Memory B cell (primary cell): Measurements from ENCODE around the gene FBXW2.

Source experiments
- ATAC-seq: fragments of 150-1000 bp; cut with Tn5 transposase; 2 replicates; pipeline ENCODE4 v1.10.0; 2021; ENCODE audit warnings: low read depth, mild to moderate bottlenecking, moderate library complexity
- DNase-seq, 2 donors: peaks; one replicate each; pipeline ENCODE4 v3.0.0; 2022; ENCODE audit warnings: low spot score in 2 of 2
- H3K27ac Mint-ChIP-seq: one replicate; pipeline ENCODE4 v1.8.0; 2022; ENCODE audit warnings: mild to moderate bottlenecking, moderate library complexity, mixed read lengths
- H3K27me3 Mint-ChIP-seq: one replicate; pipeline ENCODE4 v1.8.0; 2022; ENCODE audit warnings: mixed read lengths
- H3K36me3 Mint-ChIP-seq: one replicate; pipeline ENCODE4 v1.8.0; 2022; ENCODE audit warnings: mild to moderate bottlenecking, mixed read lengths
- H3K4me1 Mint-ChIP-seq: one replicate; pipeline ENCODE4 v1.8.0; 2022; ENCODE audit warnings: mixed read lengths
- H3K4me3 Mint-ChIP-seq: one replicate; pipeline ENCODE4 v1.8.0; 2022; ENCODE audit warnings: mild to moderate bottlenecking, moderate library complexity, mixed read lengths
- H3K9me3 Mint-ChIP-seq: one replicate; pipeline ENCODE4 v1.8.0; 2022; ENCODE audit warnings: mixed read lengths

Gene FBXW2

GRCh38 chr9:120726484-120726883 is 66.7 kb downstream of the FBXW2 start:
- no peaks in the 10 kb centered on the region for H3K4me1 Mint-ChIP-seq
- H3K9me3 Mint-ChIP-seq = no peaks in the 10 kb centered on the region
- no peak overlapping the region for H3K4me3 Mint-ChIP-seq
- no peaks in the 10 kb centered on the region for H3K36me3 Mint-ChIP-seq
- DNase-seq (no peak), ATAC-seq (no peak)
- H3K27ac Mint-ChIP-seq = no peak overlapping the region
- H3K27me3 Mint-ChIP-seq = no peaks in the 10 kb centered on the region

- Mint-ChIP-seq H3K27ac (no peak overlapping the region), H3K9me3 (no peaks in the 10 kb centered on the region), H3K4me1 (no peaks in the 10 kb centered on the region), H3K4me3 (no peak overlapping the region), H3K36me3 (no peaks in the 10 kb centered on the region), H3K27me3 (no peaks in the 10 kb centered on the region)
- DNase-seq = no peak
- no peak for ATAC-seq
These were observed 67.3 kb downstream of the FBXW2 start for GRCh38 chr9:120725907-120726306.

- H3K9me3 Mint-ChIP-seq = no peaks in the 10 kb centered on the region
- no peaks in the 10 kb centered on the region for H3K36me3 Mint-ChIP-seq
- ATAC-seq (no peak), DNase-seq (no peak)
- H3K4me3 Mint-ChIP-seq = no peak overlapping the region
- no peaks in the 10 kb centered on the region for H3K4me1 Mint-ChIP-seq
- H3K27me3 Mint-ChIP-seq = no peaks in the 10 kb centered on the region
- no peak overlapping the region for H3K27ac Mint-ChIP-seq
These were observed 68.3 kb downstream of the FBXW2 start for GRCh38 chr9:120724757-120725400.

GRCh38 chr9:120723565-120723964 is 69.7 kb downstream of the FBXW2 start:
- H3K4me1 Mint-ChIP-seq = no peaks in the 10 kb centered on the region
- no peaks in the 10 kb centered on the region for H3K9me3 Mint-ChIP-seq
- no peak overlapping the region for H3K4me3 Mint-ChIP-seq
- ATAC-seq (no peak), DNase-seq (no peak)
- H3K27me3 Mint-ChIP-seq = no peaks in the 10 kb centered on the region
- no peaks in the 10 kb centered on the region for H3K36me3 Mint-ChIP-seq
- no peak overlapping the region for H3K27ac Mint-ChIP-seq

- Mint-ChIP-seq H3K9me3 (no peaks in the 10 kb centered on the region), H3K27me3 (no peaks in the 10 kb centered on the region), H3K27ac (no peak overlapping the region), H3K36me3 (no peaks in the 10 kb centered on the region), H3K4me3 (no peak overlapping the region), H3K4me1 (no peaks in the 10 kb centered on the region)
- ATAC-seq = no peak
- no peak for DNase-seq
These were observed 72.8 kb downstream of the FBXW2 start for GRCh38 chr9:120720404-120720803.

GRCh38 chr9:120718316-120718715 is 74.9 kb downstream of the FBXW2 start:
- no peaks in the 10 kb centered on the region for H3K27me3 Mint-ChIP-seq
- DNase-seq (no peak), ATAC-seq (no peak)
- peaks cover 2% of the 10 kb centered on the region for H3K4me1 Mint-ChIP-seq
- no peak overlapping the region for H3K27ac Mint-ChIP-seq
- no peak overlapping the region for H3K4me3 Mint-ChIP-seq
- no peaks in the 10 kb centered on the region for H3K36me3 Mint-ChIP-seq
- no peaks in the 10 kb centered on the region for H3K9me3 Mint-ChIP-seq

- Mint-ChIP-seq H3K36me3 (no peaks in the 10 kb centered on the region), H3K9me3 (no peaks in the 10 kb centered on the region), H3K4me1 (peaks cover 13% of the 10 kb centered on the region), H3K27me3 (no peaks in the 10 kb centered on the region), H3K27ac (no peak overlapping the region), H3K4me3 (no peak overlapping the region)
- DNase-seq (no peak), ATAC-seq (no peak)
These were observed 76.0 kb downstream of the FBXW2 start for GRCh38 chr9:120717176-120717575.

GRCh38 chr9:120716483-120716882 is 76.7 kb downstream of the FBXW2 start:
- Mint-ChIP-seq H3K9me3 (no peaks in the 10 kb centered on the region), H3K27ac (no peak overlapping the region), H3K27me3 (no peaks in the 10 kb centered on the region), H3K4me3 (no peak overlapping the region), H3K4me1 (peaks cover 19% of the 10 kb centered on the region), H3K36me3 (no peaks in the 10 kb centered on the region)
- ATAC-seq (no peak), DNase-seq (no peak)

GRCh38 chr9:120715389-120715924 is 77.8 kb downstream of the FBXW2 start:
- no peak overlapping the region for H3K27ac Mint-ChIP-seq
- no peaks in the 10 kb centered on the region for H3K36me3 Mint-ChIP-seq
- peak overlapping the region; percentile 86 for H3K4me3 Mint-ChIP-seq
- ATAC-seq (no peak), DNase-seq (no peak)
- H3K27me3 Mint-ChIP-seq = no peaks in the 10 kb centered on the region
- H3K9me3 Mint-ChIP-seq = no peaks in the 10 kb centered on the region
- H3K4me1 Mint-ChIP-seq = peaks cover 22% of the 10 kb centered on the region

- H3K36me3 Mint-ChIP-seq = no peaks in the 10 kb centered on the region
- H3K4me1 Mint-ChIP-seq = peaks cover 23% of the 10 kb centered on the region
- no peaks in the 10 kb centered on the region for H3K27me3 Mint-ChIP-seq
- H3K9me3 Mint-ChIP-seq = no peaks in the 10 kb centered on the region
- ATAC-seq (no peak), DNase-seq (no peak)
- peak overlapping the region; percentile 86 for H3K4me3 Mint-ChIP-seq
- peak overlapping the region; percentile 60 for H3K27ac Mint-ChIP-seq
These were observed 78.3 kb downstream of the FBXW2 start for GRCh38 chr9:120714846-120715388.

- Mint-ChIP-seq H3K27ac (peak within 1 kb of the TSS; percentile 92), H3K27me3 (no peaks in the 10 kb centered on the region), H3K4me1 (peaks cover 24% of the 10 kb centered on the region), H3K4me3 (peak within 1 kb of the TSS; percentile 96), H3K36me3 (no peaks in the 10 kb centered on the region), H3K9me3 (no peaks in the 10 kb centered on the region)
- peak; percentile 92 for ATAC-seq
- DNase-seq = peak; percentile 92 to 93
These were observed 78.9 kb downstream of the FBXW2 start, which contains the start of gene MEGF9 for GRCh38 chr9:120714088-120714845. TSS of gene MEGF9 (minus strand) at chr9:120714470. CDS start at chr9:120714358, 112 bp downstream.

- ATAC-seq (no peak), DNase-seq (peak in 1 of 2 donors; percentile 29)
- Mint-ChIP-seq H3K4me1 (peaks cover 24% of the 10 kb centered on the region), H3K9me3 (no peaks in the 10 kb centered on the region), H3K36me3 (no peaks in the 10 kb centered on the region), H3K27ac (peak overlapping the region; percentile 92), H3K4me3 (peak overlapping the region; percentile 96), H3K27me3 (no peaks in the 10 kb centered on the region)
These were observed 79.7 kb downstream of the FBXW2 start for GRCh38 chr9:120713257-120714087.

GRCh38 chr9:120712539-120713031 is 80.6 kb downstream of the FBXW2 start:
- no peaks in the 10 kb centered on the region for H3K36me3 Mint-ChIP-seq
- peak overlapping the region; percentile 92 for H3K27ac Mint-ChIP-seq
- DNase-seq = no peak
- H3K4me1 Mint-ChIP-seq = peaks cover 24% of the 10 kb centered on the region
- H3K27me3 Mint-ChIP-seq = no peaks in the 10 kb centered on the region
- H3K4me3 Mint-ChIP-seq = peak overlapping the region; percentile 96
- no peak for ATAC-seq
- no peaks in the 10 kb centered on the region for H3K9me3 Mint-ChIP-seq
